Measurements from ENCODE around the gene PIRT.

The PIRT gene

GRCh38 chr17:10843811-10844210, 5.9 kb upstream of the PIRT start:
- Histone ChIP-seq H3K9me3 (no peaks in the 10 kb centered on the region), H3K27me3 (no peaks in the 10 kb centered on the region), H3K4me1 (no peaks in the 10 kb centered on the region), H3K36me3 (no peaks in the 10 kb centered on the region), H3K4me3 (ENCODE audit: low read depth, low read length) (no peak overlapping the region)
- DNase-seq: no peak
- TF ChIP-seq CTCF (IDR thresholded peaks at IDR 0.05; ENCODE audit: low read depth, low read length): no peak

- Histone ChIP-seq H3K9me3 (no peaks in the 10 kb centered on the region), H3K4me1 (no peaks in the 10 kb centered on the region), H3K36me3 (no peaks in the 10 kb centered on the region), H3K4me3 (ENCODE audit: low read depth, low read length) (no peak overlapping the region), H3K27me3 (no peaks in the 10 kb centered on the region)
- no peak for TF ChIP-seq CTCF (IDR thresholded peaks at IDR 0.05; ENCODE audit: low read depth, low read length)
- no peak for DNase-seq
Measured at GRCh38 chr17:10842658-10843057, 4.8 kb upstream of the PIRT start.

GRCh38 chr17:10838682-10839081, 795 bp upstream of the PIRT start:
- no peak for DNase-seq
- Histone ChIP-seq H3K9me3 (no peaks in the 10 kb centered on the region), H3K4me1 (no peaks in the 10 kb centered on the region), H3K36me3 (no peaks in the 10 kb centered on the region), H3K27me3 (no peaks in the 10 kb centered on the region), H3K4me3 (ENCODE audit: low read depth, low read length) (no peak overlapping the region)
- TF ChIP-seq CTCF (IDR thresholded peaks at IDR 0.05; ENCODE audit: low read depth, low read length): no peak

- no peak overlapping the region for H3K4me3 ChIP-seq (ENCODE audit: low read depth, low read length)
- no peaks in the 10 kb centered on the region for H3K27me3 ChIP-seq
- H3K9me3 ChIP-seq: no peaks in the 10 kb centered on the region
- no peaks in the 10 kb centered on the region for H3K36me3 ChIP-seq
- H3K4me1 ChIP-seq: no peaks in the 10 kb centered on the region
- no peak for DNase-seq
- no peak for TF ChIP-seq CTCF (IDR thresholded peaks at IDR 0.05; ENCODE audit: low read depth, low read length)
Measured at GRCh38 chr17:10836966-10837590, 809 bp downstream of the PIRT start.

- H3K4me3 ChIP-seq (ENCODE audit: low read depth, low read length): no peak overlapping the region
- H3K4me1 ChIP-seq: no peaks in the 10 kb centered on the region
- no peaks in the 10 kb centered on the region for H3K36me3 ChIP-seq
- no peaks in the 10 kb centered on the region for H3K27me3 ChIP-seq
- TF ChIP-seq CTCF (IDR thresholded peaks at IDR 0.05; ENCODE audit: low read depth, low read length): no peak
- H3K9me3 ChIP-seq: no peaks in the 10 kb centered on the region
- DNase-seq: no peak
Measured at GRCh38 chr17:10836145-10836544, 1.7 kb downstream of the PIRT start.

GRCh38 chr17:10831696-10832095, 6.2 kb downstream of the PIRT start:
- Histone ChIP-seq H3K27me3 (no peaks in the 10 kb centered on the region), H3K4me3 (ENCODE audit: low read depth, low read length) (no peak overlapping the region), H3K36me3 (no peaks in the 10 kb centered on the region), H3K4me1 (no peaks in the 10 kb centered on the region), H3K9me3 (no peaks in the 10 kb centered on the region)
- DNase-seq: no peak
- TF ChIP-seq CTCF (IDR thresholded peaks at IDR 0.05; ENCODE audit: low read depth, low read length): no peak
